H1 (cell line): Measurements from ENCODE around the gene FXYD7.

Experiments used
- ATF3 ChIP-seq: IDR thresholded peaks from 2 replicates; pipeline ENCODE4 v1.6.1; 2011; ENCODE audit warnings: low read depth, mild to moderate bottlenecking, low read length; ENCODE audit not compliant: insufficient read depth
- CTCF ChIP-seq, 3 experiments: IDR thresholded peaks; 1 replicate in 2 of 3; 2 replicates in 1 of 3; pipeline versions ENCODE4 v1.5.1 to v1.6.1; 2011; ENCODE audit warnings: low read length in 3 of 3, mild to moderate bottlenecking in 3 of 3, inconsistent platforms in 2 of 3, low read depth in 1 of 3, moderate library complexity in 1 of 3; ENCODE audit not compliant: insufficient read depth in 1 of 3; ENCODE audit errors: control extremely low read depth in 1 of 3
- RAD21 ChIP-seq, 2 experiments: IDR thresholded peaks in 1 of 2; conservative IDR thresholded peaks in 1 of 2; 2 replicates each; pipeline ENCODE4 v1.6.1; 2011; ENCODE audit warnings: low read depth in 2 of 2, low read length in 2 of 2, improper control_type of control experiment in 1 of 2, inconsistent platforms in 1 of 2, mild to moderate bottlenecking in 1 of 2, moderate library complexity in 1 of 2
- SAP30 ChIP-seq: fragments of 300-600 bp; sonication (generic); IDR thresholded peaks from 2 replicates; pipeline ENCODE4 v1.7.1; 2012; ENCODE audit warnings: low read length, moderate library complexity, mild to moderate bottlenecking, inconsistent platforms; ENCODE audit not compliant: insufficient read depth, insufficient replicate concordance
- USF2 ChIP-seq: IDR thresholded peaks from 2 replicates; pipeline ENCODE4 v1.6.1; 2011; ENCODE audit warnings: low read length, improper control_type of control experiment

GRCh38 chr19:35154525-35155406 lies 11.7 kb downstream of the FXYD7 start, which contains the start of gene FXYD5:
- TF ChIP-seq CTCF (IDR thresholded peaks at IDR 0.05; ENCODE audit: control extremely low read depth in 1 of 3, insufficient read depth in 1 of 3, low read depth in 1 of 3, low read length in 3 of 3) (peak in 1 of 3 experiments; percentile 3; a peak in 1 of 4 replicates), SAP30 (peak; percentile 76), USF2 (no peak), ATF3 (no peak), RAD21 (IDR thresholded peaks at IDR 0.05 in 1 of 2, conservative IDR thresholded peaks at IDR 0.05 in 1 of 2; ENCODE audit: low read depth in 2 of 2, low read length in 2 of 2) (no peak)
